GM12878 (cell line): Measurements from ENCODE around the gene TM7SF2. TPM values are rescaled to one million over a fixed set of nuclear protein-coding genes. Genes with fewer than 3 reads are reported as not detected.

Experiments used
- ATAC-seq: fragments of 200-7000 bp; cut with Tn5 transposase; 3 replicates; pipeline ENCODE4 v1.9.1; 2020; ENCODE audit warnings: mild to moderate bottlenecking, moderate library complexity
- BruUV-seq: library from RNA; stranded (reverse); fragments of 400-500 nt; replicated peaks from 2 replicates; lab custom pipeline; 2021; lab: Mats Ljungman, UMichigan
- CTCF ChIA-PET: fragments of 300-600 bp; sonication (Branson Sonifier 250); formaldehyde crosslinking; extraction: SDS; loops from one replicate; lab custom pipeline; 2021; ENCODE audit warnings: inconsistent platforms; lab: Yijun Ruan, JAX
- POLR2A ChIA-PET: fragments of 350-600 bp; formaldehyde crosslinking; extraction: SDS; loops from one replicate; lab custom pipeline; 2021; ENCODE audit warnings: inconsistent platforms; lab: Charles Lee
- RAD21 ChIA-PET: fragments of 300-600 bp; sonication (Branson Sonifier 250); formaldehyde crosslinking; loops from one replicate; lab custom pipeline; 2023; ENCODE audit warnings: antibody characterized with exemption; ENCODE audit not compliant: unreplicated experiment; lab: Charles Lee
- SMC1A ChIA-PET: fragments of 300-600 bp; sonication (Branson Sonifier 250); formaldehyde crosslinking; loops from one replicate; lab custom pipeline; 2023; ENCODE audit not compliant: unreplicated experiment, uncharacterized antibody; lab: Charles Lee
- DNase-seq: peaks from one replicate; pipeline ENCODE4 v3.0.0-alpha.2; 2011; ENCODE audit warnings: low read depth, low spot score
- FAIRE-seq: peaks from 3 replicates; lab custom pipeline; 2011; peaks lifted over from hg19 to GRCh38; lab: Jason Lieb, UNC
- H2AFZ ChIP-seq: 2 replicates; pipeline ENCODE4 v1.6.0; 2011; ENCODE audit warnings: low read depth, low read length, control low read depth; ENCODE audit not compliant: control insufficient read depth
- H3K27ac ChIP-seq: 2 replicates; pipeline ENCODE4 v1.5.1; 2011; ENCODE audit warnings: control low read depth; ENCODE audit not compliant: control insufficient read depth, insufficient read depth
- H3K27me3 ChIP-seq, 2 experiments: replicated peaks in 1 of 2; 2 replicates each; pipeline versions ENCODE4 v1.6.0 to v1.6.1; 2011; ENCODE audit warnings: low read length in 1 of 2; ENCODE audit not compliant: control insufficient read depth in 2 of 2, insufficient read depth in 2 of 2
- H3K36me3 ChIP-seq, 2 experiments: 2 replicates each; pipeline ENCODE4 v1.5.1; 2011; ENCODE audit warnings: low read length in 1 of 2; ENCODE audit not compliant: control insufficient read depth in 2 of 2, insufficient read depth in 2 of 2
- H3K4me1 ChIP-seq: 2 replicates; pipeline ENCODE4 v1.6.1; 2011; ENCODE audit warnings: mild to moderate bottlenecking, low read length, moderate library complexity, mixed read lengths; ENCODE audit not compliant: control insufficient read depth, insufficient read depth
- H3K4me2 ChIP-seq: 2 replicates; pipeline ENCODE4 v1.6.0; 2011; ENCODE audit warnings: control low read depth; ENCODE audit not compliant: control insufficient read depth, insufficient read depth
- H3K4me3 ChIP-seq: fragments of 200-600 bp; sonication (generic); 2 replicates; pipeline ENCODE4 v1.5.1; 2016
- H3K79me2 ChIP-seq: 2 replicates; pipeline ENCODE4 v1.6.0; 2011; ENCODE audit warnings: low read length; ENCODE audit not compliant: control insufficient read depth, insufficient read depth
- H3K9ac ChIP-seq: 2 replicates; pipeline ENCODE4 v1.8.0; 2011; ENCODE audit warnings: low read length, control low read depth, mixed read lengths; ENCODE audit not compliant: control insufficient read depth, insufficient read depth
- H3K9me3 ChIP-seq: replicated peaks from 3 replicates; pipeline ENCODE4 v1.5.1; 2011; ENCODE audit warnings: mild to moderate bottlenecking, low read length; ENCODE audit not compliant: control insufficient read depth, insufficient read depth
- H4K20me1 ChIP-seq: 2 replicates; pipeline ENCODE4 v1.6.0; 2011; ENCODE audit not compliant: control insufficient read depth, insufficient read depth
- ATF7 ChIP-seq: fragments of 450-650 bp; IDR thresholded peaks from 2 replicates; pipeline ENCODE4 v1.6.1; 2016; ENCODE audit warnings: low read depth, mild to moderate bottlenecking
- BCL11A ChIP-seq: IDR thresholded peaks from 2 replicates; pipeline ENCODE4 v1.6.1; 2011; ENCODE audit warnings: low read depth, low read length
- CREM ChIP-seq: IDR thresholded peaks from 2 replicates; pipeline ENCODE4 v1.6.1; 2014; ENCODE audit warnings: antibody characterized with exemption, low read depth
- EP300 ChIP-seq, 2 experiments: fragments of 150-350 bp in 1 of 2; IDR thresholded peaks; 2 replicates each; pipeline ENCODE4 v1.6.1; 2011 to 2012; ENCODE audit warnings: low read depth in 2 of 2, low read length in 2 of 2, borderline replicate concordance in 1 of 2, improper control_type of control experiment in 1 of 2, inconsistent platforms in 1 of 2; ENCODE audit not compliant: control insufficient read depth in 1 of 2
- GABPA ChIP-seq: IDR thresholded peaks from 2 replicates; pipeline ENCODE4 v1.6.1; 2014; ENCODE audit warnings: antibody characterized with exemption, low read depth, mild to moderate bottlenecking, inconsistent platforms
- HDAC2 ChIP-seq: fragments of 200-600 bp; sonication (generic); IDR thresholded peaks from 2 replicates; pipeline ENCODE4 v1.6.1; 2017
- HDGF ChIP-seq: fragments of 450-650 bp; IDR thresholded peaks from 2 replicates; pipeline ENCODE4 v1.6.1; 2016; ENCODE audit warnings: antibody characterized with exemption
- MTA3 ChIP-seq: IDR thresholded peaks from 2 replicates; pipeline ENCODE4 v1.6.1; 2012; ENCODE audit warnings: low read length, inconsistent platforms, borderline replicate concordance
- MXI1 ChIP-seq: fragments of 150-350 bp; IDR thresholded peaks from 2 replicates; pipeline ENCODE4 v1.6.1; 2011; ENCODE audit warnings: low read depth, mild to moderate bottlenecking, inconsistent platforms, low read length, improper control_type of control experiment
- MYC ChIP-seq: IDR thresholded peaks from 2 replicates; pipeline ENCODE4 v1.6.1; 2011; ENCODE audit warnings: mild to moderate bottlenecking, low read length, moderate library complexity, inconsistent platforms; ENCODE audit not compliant: insufficient read depth, insufficient replicate concordance, insufficient read length, severe bottlenecking
- POLR2A ChIP-seq: IDR thresholded peaks from 2 replicates; pipeline ENCODE4 v1.6.1; 2011; ENCODE audit warnings: low read depth, mild to moderate bottlenecking, low read length
- POLR2AphosphoS2 ChIP-seq: IDR thresholded peaks from 2 replicates; pipeline ENCODE4 v1.6.1; 2011; ENCODE audit warnings: low read depth, mild to moderate bottlenecking, low read length, improper control_type of control experiment, moderate library complexity
- SMARCA5 ChIP-seq: fragments of 450-650 bp; IDR thresholded peaks from 2 replicates; pipeline ENCODE4 v1.6.1; 2017; ENCODE audit warnings: mild to moderate bottlenecking
- ZSCAN29 ChIP-seq: fragments of 450-650 bp; IDR thresholded peaks from 2 replicates; pipeline ENCODE4 v1.6.1; 2017; ENCODE audit warnings: mild to moderate bottlenecking, moderate library complexity
- WGBS: methylation state at CpG from one replicate; pipeline ENCODE4 v1.1.6; 2016; ENCODE audit warnings: low lambda C conversion rate; ENCODE audit not compliant: insufficient replicate concordance, insufficient coverage; ENCODE audit errors: missing lambda C conversion rate; 5-methylcytosine and 5-hydroxymethylcytosine counted together
- in situ Hi-C: fragments of 300-500 bp; cut with MboI; formaldehyde crosslinking; loops from 9 replicates; pipeline ENCODE4 v1.14.3; 2018; ENCODE audit warnings: mixed read lengths
- intact Hi-C: fragments of 100-400 bp; cut with micrococcal nuclease; formaldehyde crosslinking; loops from one replicate; pipeline ENCODE4 v1.14.2; 2022; ENCODE audit not compliant: unreplicated experiment
- polyA plus RNA-seq, 11 experiments: library from polyadenylated mRNA; depleted of rRNA in 4 of 11; unstranded in 6 of 11; stranded (reverse) in 5 of 11; fragments of >200 nt; fragmentation: Nextera tagmentation in 4 of 11; fragmentation: Illumina TruSeq in 1 of 11; extraction: Ambion mirVana in 4 of 11; extraction: Trizol in 1 of 11; gene quantifications; 1 replicate in 1 of 11; 2 replicates in 10 of 11; pipeline versions ENCODE4 v1.2.1 to v1.2.3, GENCODE V29; 2011 to 2016; ENCODE audit warnings: inconsistent platforms in 2 of 11, missing spikeins in 2 of 11, low read depth in 1 of 11
- total RNA-seq, 4 experiments: library from RNA; depleted of rRNA in 3 of 4; stranded (reverse); fragments of >200 nt in 3 of 4; fragmentation: Illumina TruSeq in 1 of 4; extraction: Trizol in 1 of 4; gene quantifications; 2 replicates each; pipeline versions ENCODE4 v1.2.1 to v1.2.3, GENCODE V29; 2013 to 2021
- TF ChIP-seq, protein P1 (sequence below): fragments of 450-650 bp; IDR thresholded peaks from 2 replicates; pipeline ENCODE4 v1.6.1; 2017; ENCODE audit warnings: mild to moderate bottlenecking, moderate library complexity
- TF ChIP-seq, protein P2 (sequence below): IDR thresholded peaks from 2 replicates; pipeline ENCODE4 v1.6.1; 2011; ENCODE audit warnings: borderline replicate concordance, low read depth, mild to moderate bottlenecking, moderate library complexity, low read length; ENCODE audit not compliant: insufficient read depth, poor library complexity, severe bottlenecking
- TF ChIP-seq, protein P3 (sequence below): fragments of 450-650 bp; IDR thresholded peaks from 2 replicates; pipeline ENCODE4 v1.6.1; 2017; ENCODE audit warnings: borderline replicate concordance

TM7SF2 gene
- total and polyA plus RNA-seq, 10 of the 15 experiments (the other 5 are each of a cell fraction or from before 2014, with no cell fraction given): 0.52 to 57.7 (median 20.7) TPM

DNA sequence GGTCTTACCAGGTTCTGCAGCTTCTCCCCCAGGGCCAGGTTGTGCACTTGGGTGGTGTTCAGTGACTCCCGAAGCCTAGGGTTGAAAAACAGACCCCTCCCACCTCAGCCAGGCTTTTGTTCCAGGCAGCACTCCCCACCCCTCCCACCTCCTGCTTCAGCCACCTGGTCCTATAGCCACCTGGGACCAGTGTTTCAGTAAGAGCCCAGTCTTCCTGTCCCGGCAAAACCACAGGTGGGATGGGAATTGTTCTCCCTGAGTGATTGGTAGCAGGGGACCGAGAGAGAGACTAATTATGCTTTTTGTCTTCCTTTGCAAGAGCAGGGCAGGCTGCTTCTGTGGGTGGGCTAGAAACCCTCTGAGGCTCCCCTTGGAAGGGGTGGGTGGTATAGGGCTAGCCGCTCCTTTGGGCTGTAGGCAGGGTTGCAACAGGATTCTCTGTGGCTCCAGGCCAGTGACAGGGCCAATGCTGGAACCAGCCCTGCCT lies 44.8 kb upstream of the TM7SF2 start (continued):
- TF ChIP-seq, protein P1, sequence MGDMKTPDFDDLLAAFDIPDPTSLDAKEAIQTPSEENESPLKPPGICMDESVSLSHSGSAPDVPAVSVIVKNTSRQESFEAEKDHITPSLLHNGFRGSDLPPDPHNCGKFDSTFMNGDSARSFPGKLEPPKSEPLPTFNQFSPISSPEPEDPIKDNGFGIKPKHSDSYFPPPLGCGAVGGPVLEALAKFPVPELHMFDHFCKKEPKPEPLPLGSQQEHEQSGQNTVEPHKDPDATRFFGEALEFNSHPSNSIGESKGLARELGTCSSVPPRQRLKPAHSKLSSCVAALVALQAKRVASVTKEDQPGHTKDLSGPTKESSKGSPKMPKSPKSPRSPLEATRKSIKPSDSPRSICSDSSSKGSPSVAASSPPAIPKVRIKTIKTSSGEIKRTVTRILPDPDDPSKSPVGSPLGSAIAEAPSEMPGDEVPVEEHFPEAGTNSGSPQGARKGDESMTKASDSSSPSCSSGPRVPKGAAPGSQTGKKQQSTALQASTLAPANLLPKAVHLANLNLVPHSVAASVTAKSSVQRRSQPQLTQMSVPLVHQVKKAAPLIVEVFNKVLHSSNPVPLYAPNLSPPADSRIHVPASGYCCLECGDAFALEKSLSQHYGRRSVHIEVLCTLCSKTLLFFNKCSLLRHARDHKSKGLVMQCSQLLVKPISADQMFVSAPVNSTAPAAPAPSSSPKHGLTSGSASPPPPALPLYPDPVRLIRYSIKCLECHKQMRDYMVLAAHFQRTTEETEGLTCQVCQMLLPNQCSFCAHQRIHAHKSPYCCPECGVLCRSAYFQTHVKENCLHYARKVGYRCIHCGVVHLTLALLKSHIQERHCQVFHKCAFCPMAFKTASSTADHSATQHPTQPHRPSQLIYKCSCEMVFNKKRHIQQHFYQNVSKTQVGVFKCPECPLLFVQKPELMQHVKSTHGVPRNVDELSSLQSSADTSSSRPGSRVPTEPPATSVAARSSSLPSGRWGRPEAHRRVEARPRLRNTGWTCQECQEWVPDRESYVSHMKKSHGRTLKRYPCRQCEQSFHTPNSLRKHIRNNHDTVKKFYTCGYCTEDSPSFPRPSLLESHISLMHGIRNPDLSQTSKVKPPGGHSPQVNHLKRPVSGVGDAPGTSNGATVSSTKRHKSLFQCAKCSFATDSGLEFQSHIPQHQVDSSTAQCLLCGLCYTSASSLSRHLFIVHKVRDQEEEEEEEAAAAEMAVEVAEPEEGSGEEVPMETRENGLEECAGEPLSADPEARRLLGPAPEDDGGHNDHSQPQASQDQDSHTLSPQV: no peak
- TF ChIP-seq, protein P2, sequence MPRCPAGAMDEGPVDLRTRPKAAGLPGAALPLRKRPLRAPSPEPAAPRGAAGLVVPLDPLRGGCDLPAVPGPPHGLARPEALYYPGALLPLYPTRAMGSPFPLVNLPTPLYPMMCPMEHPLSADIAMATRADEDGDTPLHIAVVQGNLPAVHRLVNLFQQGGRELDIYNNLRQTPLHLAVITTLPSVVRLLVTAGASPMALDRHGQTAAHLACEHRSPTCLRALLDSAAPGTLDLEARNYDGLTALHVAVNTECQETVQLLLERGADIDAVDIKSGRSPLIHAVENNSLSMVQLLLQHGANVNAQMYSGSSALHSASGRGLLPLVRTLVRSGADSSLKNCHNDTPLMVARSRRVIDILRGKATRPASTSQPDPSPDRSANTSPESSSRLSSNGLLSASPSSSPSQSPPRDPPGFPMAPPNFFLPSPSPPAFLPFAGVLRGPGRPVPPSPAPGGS: no peak
- TF ChIP-seq BCL11A: no peak
- TF ChIP-seq HDAC2: no peak
- no peak for TF ChIP-seq MXI1
- no peak for TF ChIP-seq POLR2AphosphoS2
- no peak for TF ChIP-seq SMARCA5
- TF ChIP-seq, all 136 proteins: peak for 0

DNA sequence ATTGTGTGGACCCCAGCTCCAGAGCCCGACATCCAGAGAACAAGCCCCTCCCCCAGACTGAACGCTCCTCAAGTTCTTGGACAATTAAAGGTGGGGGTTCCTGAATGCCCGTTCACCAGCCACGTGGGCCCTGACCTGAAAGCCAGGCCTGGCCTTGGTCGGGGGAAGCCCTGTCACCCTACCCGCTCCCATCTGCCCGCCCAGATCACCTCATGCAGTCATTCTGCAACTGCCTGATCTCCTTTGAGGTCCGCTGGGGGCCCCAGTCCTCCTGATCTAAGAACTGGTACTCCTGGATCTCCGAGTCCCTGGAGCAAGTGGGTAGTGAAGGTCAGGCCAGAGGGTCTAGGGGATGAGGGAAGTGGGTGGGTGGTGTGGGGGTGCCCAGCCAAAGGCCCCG lies 44.2 kb upstream of the TM7SF2 start:
- no peaks in the 10 kb centered on the region for H4K20me1 ChIP-seq
- BruUV-seq: no TSS peak
- RAD21 ChIA-PET: no interaction called here
- peaks cover 10% of the 10 kb centered on the region for H3K4me1 ChIP-seq
- no peak overlapping the region for H3K9ac ChIP-seq
- H3K9me3 ChIP-seq: no peaks in the 10 kb centered on the region
- in situ Hi-C loops (no loop called here), intact Hi-C loops (no loop called here)
- SMC1A ChIA-PET: no interaction called here
- peak overlapping the region; percentile 61 for H2AFZ ChIP-seq
- H3K27ac ChIP-seq: peak overlapping the region; percentile 54
- 17% methylated on average over 10 of the region's 10 CpGs for WGBS
- POLR2A ChIA-PET: interaction anchor here (0.8 kb wide), 2 partner anchors 8 to 15 kb away, joined by 3 read pairs; no protein-coding TSS in a partner anchor
- no peaks in the 10 kb centered on the region for H3K79me2 ChIP-seq
- no peak for DNase-seq
- peak; percentile 81 for ATAC-seq
- peak overlapping the region; percentile 24; the same call in 1 of the 2 replicates for H3K4me3 ChIP-seq
- H3K27me3 ChIP-seq: no peaks in the 10 kb centered on the region
- H3K4me2 ChIP-seq: peak overlapping the region; percentile 62
- CTCF ChIA-PET: interaction anchor here (1.0 kb wide), 1 partner anchor 14 kb away, joined by 5 read pairs; no protein-coding TSS in a partner anchor
- H3K36me3 ChIP-seq: no peaks in the 10 kb centered on the region
- no peak for FAIRE-seq
- TF ChIP-seq POLR2A (no peak), CREM (no peak), MTA3 (no peak), MYC (no peak), HDGF (no peak), EP300 (IDR thresholded peaks at IDR 0.05; ENCODE audit: borderline replicate concordance in 1 of 2, control insufficient read depth in 1 of 2, low read depth in 2 of 2, low read length in 2 of 2) (no peak), ZSCAN29 (no peak), GABPA (no peak), ATF7 (no peak)
- TF ChIP-seq, protein P3, sequence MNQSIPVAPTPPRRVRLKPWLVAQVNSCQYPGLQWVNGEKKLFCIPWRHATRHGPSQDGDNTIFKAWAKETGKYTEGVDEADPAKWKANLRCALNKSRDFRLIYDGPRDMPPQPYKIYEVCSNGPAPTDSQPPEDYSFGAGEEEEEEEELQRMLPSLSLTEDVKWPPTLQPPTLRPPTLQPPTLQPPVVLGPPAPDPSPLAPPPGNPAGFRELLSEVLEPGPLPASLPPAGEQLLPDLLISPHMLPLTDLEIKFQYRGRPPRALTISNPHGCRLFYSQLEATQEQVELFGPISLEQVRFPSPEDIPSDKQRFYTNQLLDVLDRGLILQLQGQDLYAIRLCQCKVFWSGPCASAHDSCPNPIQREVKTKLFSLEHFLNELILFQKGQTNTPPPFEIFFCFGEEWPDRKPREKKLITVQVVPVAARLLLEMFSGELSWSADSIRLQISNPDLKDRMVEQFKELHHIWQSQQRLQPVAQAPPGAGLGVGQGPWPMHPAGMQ: no peak
